Adrenal gland (tissue), 12 donors: ENCODE data around the gene HSD11B2. TPM values are rescaled to one million over a fixed set of nuclear protein-coding genes. Genes with fewer than 3 reads are reported as not detected.
A peak's percentile ranks its signal among the peaks of the same experiment; 100 is the strongest.

ENCODE experiments used
- DNase-seq, 7 donors: peaks; one replicate each; pipeline ENCODE4 v3.0.0-alpha.2; 2019 to 2020
- H3K27ac ChIP-seq, 5 donors: fragments of 200-600 bp; sonication (generic) in 4 of 5; 1 replicate in 3 of 5; 2 replicates in 2 of 5; pipeline versions ENCODE4 v1.5.1 to v1.8.0; 2016 to 2020; ENCODE audit warnings: mild to moderate bottlenecking in 1 of 5
- H3K27me3 ChIP-seq: fragments of 200-600 bp; 2 replicates; pipeline ENCODE4 v1.8.0; 2021
- H3K36me3 ChIP-seq, 2 donors: fragments of 200-600 bp; replicated peaks in 1 of 2; 1 replicate in 1 of 2; 2 replicates in 1 of 2; pipeline versions ENCODE4 v1.5.1 to v1.8.0; 2018 to 2022
- H3K4me1 ChIP-seq, 2 donors: fragments of 200-600 bp; replicated peaks in 1 of 2; 1 replicate in 1 of 2; 2 replicates in 1 of 2; pipeline versions ENCODE4 v1.5.1 to v1.8.0; 2018 to 2021
- H3K4me3 ChIP-seq, 4 donors: fragments of 200-600 bp; sonication (generic) in 3 of 4; one replicate each; pipeline ENCODE4 v1.5.1; 2016 to 2018
- H3K9me3 ChIP-seq, 3 donors: fragments of 200-600 bp; sonication (generic) in 1 of 3; replicated peaks in 1 of 3; 1 replicate in 2 of 3; 2 replicates in 1 of 3; pipeline versions ENCODE4 v1.5.1 to v1.8.0; 2016 to 2021
- CTCF ChIP-seq, 6 experiments: fragments of 450-650 bp in 4 of 6; fragments of 200-600 bp in 2 of 6; sonication (generic) in 1 of 6; IDR thresholded peaks; 1 replicate in 5 of 6; 2 replicates in 1 of 6; pipeline versions ENCODE4 v1.5.1 to v1.8.0; 2016 to 2021; ENCODE audit warnings: antibody characterized with exemption in 6 of 6, mild to moderate bottlenecking in 2 of 6, moderate library complexity in 1 of 6
- POLR2A ChIP-seq, 2 donors: fragments of 450-650 bp; IDR thresholded peaks; one replicate each; pipeline ENCODE4 v1.6.1; 2017; ENCODE audit warnings: antibody characterized with exemption in 2 of 2, mild to moderate bottlenecking in 2 of 2, moderate library complexity in 1 of 2
- WGBS, 4 donors: extraction: QIAGEN DNeasy Blood & Tissue Kit in 2 of 4; methylation state at CpG; one replicate each; pipeline versions ENCODE4 v1.1.5 to v1.1.7; 2013 to 2017; 5-methylcytosine and 5-hydroxymethylcytosine counted together
- intact Hi-C, 2 donors: fragments of 100-400 bp; cut with DNase I; formaldehyde crosslinking; loops; one replicate each; pipeline versions ENCODE4 v1.14.1 to v1.15.0; 2022 to 2023
- polyA plus RNA-seq, 3 donors: library from polyadenylated mRNA; stranded (reverse); fragments of 200-250 nt in 2 of 3; fragments of 350-450 nt in 1 of 3; fragmentation: Illumina TruSeq in 1 of 3; extraction: RNeasy Lipid Tissue Mini Kit (QIAGEN cat#74804) in 1 of 3; gene quantifications; one replicate each; pipeline ENCODE4 v1.2.3, GENCODE V29; 2013 to 2014
- total RNA-seq, 9 donors: library from RNA; depleted of rRNA in 4 of 9; stranded (reverse); fragments of >200 nt in 4 of 9; fragments of 120-200 nt in 1 of 9; fragmentation: NEBNext Ultra II Directional in 1 of 9; extraction: Animal tissue kit (Norgen Biotek cat#: 25700) in 1 of 9; gene quantifications; one replicate each; pipeline versions ENCODE4 v1.1.0 to v1.2.4, GENCODE V29; 2013 to 2023
- donor health status: healthy with polysubstance abuse.
- donor health status: Bipolar disorder and iron deficiency.
- donor health status: DM: yes; HTN: yes; CAD: no.
- donor health status: DM: no; HTN: no; CAD: no.
- donor health status: DM: no; HTN: no; CAD: no.
- donor health status: DM: yes; HTN: yes; CAD: no.

Gene HSD11B2
- total and polyA plus RNA-seq, 12 donors, result 0.69 to 12.3 (median 4.0) TPM

GRCh38 chr16:67386861-67387455 lies 44.0 kb upstream of the HSD11B2 start:
- no peaks in the 10 kb centered on the region for H3K9me3 ChIP-seq
- no peak overlapping the region for H3K27ac ChIP-seq
- 90 to 97% (median 96%) methylated on average over 5 of the region's 5 CpGs for WGBS, 4 donors
- no peaks in the 10 kb centered on the region for H3K27me3 ChIP-seq
- no peak overlapping the region for H3K4me3 ChIP-seq
- TF ChIP-seq POLR2A (IDR thresholded peaks at IDR 0.05) (no peak), CTCF (IDR thresholded peaks at IDR 0.05) (no peak)
- no peaks in the 10 kb centered on the region for H3K36me3 ChIP-seq
- peaks cover 0 to 4% of the 10 kb centered on the region in 2 donors for H3K4me1 ChIP-seq
- peak in 1 of 7 donors; percentile 25 for DNase-seq
- intact Hi-C loops, result no loop called here

- H3K27ac ChIP-seq, result no peak overlapping the region
- H3K27me3 ChIP-seq, result no peaks in the 10 kb centered on the region
- TF ChIP-seq POLR2A (IDR thresholded peaks at IDR 0.05) (no peak), CTCF (IDR thresholded peaks at IDR 0.05) (no peak)
- H3K9me3 ChIP-seq, result no peaks in the 10 kb centered on the region
- peaks cover 0 to 4% of the 10 kb centered on the region in 2 donors for H3K4me1 ChIP-seq
- intact Hi-C loops, result no loop called here
- 81 to 95% (median 88%) methylated on average over 3 to 8 of the region's 8 CpGs for WGBS, 4 donors
- H3K4me3 ChIP-seq, result no peak overlapping the region
- DNase-seq, result peak in 1 of 7 donors; percentile 34
- no peaks in the 10 kb centered on the region for H3K36me3 ChIP-seq
Observed at GRCh38 chr16:67387479-67388079, 43.3 kb upstream of the HSD11B2 start.

DNA sequence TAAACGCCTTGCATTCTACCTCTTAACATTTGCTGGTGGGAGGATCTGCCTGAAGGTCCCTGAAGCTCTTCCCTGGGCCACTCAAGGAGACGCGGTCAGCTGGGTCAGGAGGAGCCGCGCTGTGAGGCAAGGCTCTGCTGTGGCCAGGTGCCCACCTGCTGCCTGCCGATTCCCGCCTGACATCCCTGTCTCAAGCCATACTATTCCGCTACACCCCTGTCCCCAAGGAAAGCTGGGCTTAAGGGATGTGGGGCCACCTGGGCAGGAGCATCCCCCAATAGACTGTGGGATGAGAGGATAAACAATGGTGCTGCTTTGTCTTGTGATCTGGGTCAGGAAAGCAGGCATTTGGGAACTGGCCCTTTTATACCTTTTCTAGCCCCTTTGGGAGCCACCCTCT lies 42.7 kb upstream of the HSD11B2 start:
- 82 to 90% (median 89%) methylated on average over 5 to 8 of the region's 8 CpGs for WGBS, 4 donors
- Histone ChIP-seq H3K9me3 (no peaks in the 10 kb centered on the region), H3K4me1 (peaks cover 5 to 10% of the 10 kb centered on the region in 2 donors), H3K27ac (no peak overlapping the region), H3K4me3 (no peak overlapping the region), H3K36me3 (no peaks in the 10 kb centered on the region), H3K27me3 (no peaks in the 10 kb centered on the region)
- DNase-seq, result peak in 1 of 7 donors; percentile 28
- no peak for TF ChIP-seq POLR2A (IDR thresholded peaks at IDR 0.05)
- no peak for TF ChIP-seq CTCF (IDR thresholded peaks at IDR 0.05)
- intact Hi-C loops, result no loop called here

DNA sequence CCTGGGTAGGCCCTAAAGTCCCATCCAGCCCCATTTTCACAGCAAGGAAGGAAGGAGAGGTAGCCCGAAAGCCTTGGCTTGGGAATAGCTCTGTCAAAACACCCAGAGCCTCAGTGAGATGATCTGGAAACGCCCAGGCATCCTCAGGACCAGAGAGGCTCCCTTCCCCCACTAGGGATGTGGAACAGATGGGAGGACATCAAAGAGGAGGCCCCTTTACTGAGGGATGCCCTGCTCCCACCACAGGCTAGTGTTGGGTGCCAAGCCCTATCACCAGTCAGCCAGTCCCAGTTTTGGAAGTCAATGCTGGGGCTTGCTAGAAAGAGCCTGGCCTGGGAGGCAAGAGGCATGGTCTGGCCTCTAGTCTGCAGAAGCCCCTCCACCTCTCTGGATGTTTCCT lies 42.3 kb upstream of the HSD11B2 start:
- no peaks in the 10 kb centered on the region for H3K9me3 ChIP-seq
- intact Hi-C loops, result no loop called here
- no peaks in the 10 kb centered on the region for H3K27me3 ChIP-seq
- no peak for TF ChIP-seq POLR2A (IDR thresholded peaks at IDR 0.05)
- TF ChIP-seq CTCF (IDR thresholded peaks at IDR 0.05), result no peak
- WGBS, 4 donors, result 83 to 91% (median 90%) methylated on average over 2 of the region's 2 CpGs
- DNase-seq, result peak in 1 of 7 donors; percentile 28
- no peak overlapping the region for H3K27ac ChIP-seq
- H3K4me3 ChIP-seq, result no peak overlapping the region
- no peaks in the 10 kb centered on the region for H3K36me3 ChIP-seq
- peaks cover 9 to 14% of the 10 kb centered on the region in 2 donors for H3K4me1 ChIP-seq
